T-helper 17 cell (primary cell): Measurements from ENCODE around the gene SSH2. TPM values are rescaled to one million over a fixed set of nuclear protein-coding genes. Genes with fewer than 3 reads are reported as not detected.

Source experiments
- total RNA-seq, 4 donors: library from RNA in 2 of 4; stranded (reverse) in 2 of 4; gene quantifications; one replicate each; pipeline ENCODE4 v1.2.3 and lab custom pipeline; 2022 to 2026

SSH2 gene
- total RNA-seq, 2 donors from 2014 or later: 72.2 to 72.7 TPM

Other genes starting within 250 kb of the SSH2 start
- gene EFCAB5, start 11.4 kb upstream of the SSH2 start, total RNA-seq: under 1 TPM in 1 of 2 donors, not detected in 1; 0.55 TPM
- 10 to 100 TPM; 28.8 to 31.7 TPM for gene NSRP1, start 186.6 kb upstream of the SSH2 start, total RNA-seq